GM20000 (cell line): ENCODE results near the gene KIR2DL4.
"Not testable (repeated sequence)": the region's sequence is repeated elsewhere in the genome, so short reads cannot be mapped to it uniquely, and the experiment has no call there.

ENCODE experiments used
- DNase-seq: peaks from one replicate; pipeline ENCODE4 v3.0.0; 2012; ENCODE audit warnings: low spot score
- CTCF ChIP-seq: IDR thresholded peaks from 2 replicates; pipeline ENCODE4 v1.5.1; 2012; ENCODE audit warnings: mild to moderate bottlenecking, control low read depth; ENCODE audit errors: extremely low read depth, missing control alignments

Gene KIR2DL4

GRCh38 chr19:54806516-54806838 is 3.1 kb downstream of the KIR2DL4 start:
- DNase-seq = no peak
- TF ChIP-seq CTCF = no peak

- DNase-seq = not testable (repeated sequence)
Observed at GRCh38 chr19:54814571-54814970, 11.2 kb downstream of the KIR2DL4 start.

GRCh38 chr19:54816251-54816650 is 12.8 kb downstream of the KIR2DL4 start, which contains the start of gene KIR3DL1:
Gene KIR3DL1 (plus strand): TSS chr19:54816468.
- not testable (repeated sequence) for DNase-seq

GRCh38 chr19:54817670-54818536 is 14.5 kb downstream of the KIR2DL4 start:
- TF ChIP-seq CTCF = no peak

GRCh38 chr19:54824416-54824815 is 21.0 kb downstream of the KIR2DL4 start:
- DNase-seq = not testable (repeated sequence)

More at GRCh38 chr19:54817670-54818536, 14.5 kb downstream of the KIR2DL4 start:
- no peak for DNase-seq

GRCh38 chr19:54825326-54825725 is 21.9 kb downstream of the KIR2DL4 start:
- not testable (repeated sequence) for DNase-seq

GRCh38 chr19:54828064-54828463 is 24.7 kb downstream of the KIR2DL4 start:
- not testable (repeated sequence) for DNase-seq

GRCh38 chr19:54832496-54832895 is 29.1 kb downstream of the KIR2DL4 start, which contains the start of gene KIR2DS4:
Gene KIR2DS4 (plus strand): TSS chr19:54832676.
- not testable (repeated sequence) for DNase-seq

- DNase-seq = not testable (repeated sequence)
Observed at GRCh38 chr19:54835126-54835525, 31.7 kb downstream of the KIR2DL4 start.

GRCh38 chr19:54837522-54837921 is 34.1 kb downstream of the KIR2DL4 start:
- DNase-seq = not testable (repeated sequence)

- DNase-seq = not testable (repeated sequence)
Observed at GRCh38 chr19:54843171-54843570, 39.8 kb downstream of the KIR2DL4 start.

GRCh38 chr19:54850061-54850640 is 46.7 kb downstream of the KIR2DL4 start, which contains the start of gene KIR3DL2:
Gene KIR3DL2 (plus strand): TSS chr19:54850443. CDS start chr19:54850476, 33 bp downstream.
- not testable (repeated sequence) for DNase-seq

GRCh38 chr19:54850930-54851329 is 47.5 kb downstream of the KIR2DL4 start:
- no peak for TF ChIP-seq CTCF
- DNase-seq = no peak
